Liver (tissue), 3 donors: ENCODE results near the gene TXNDC8.

Source experiments
- CTCF ChIP-seq: fragments of 150-350 bp; IDR thresholded peaks from 2 replicates; pipeline ENCODE4 v1.5.1; 2017; ENCODE audit warnings: improper control_type of control experiment, low read depth, low read length; ENCODE audit not compliant: missing input control
- EGR1 ChIP-seq, 2 donors: IDR thresholded peaks; 2 replicates each; pipeline ENCODE4 v1.6.1; 2016 to 2018; ENCODE audit warnings: antibody characterized with exemption in 2 of 2, low read depth in 2 of 2
- FOXA1 ChIP-seq: IDR thresholded peaks from 2 replicates; pipeline ENCODE4 v1.6.1; 2016; ENCODE audit warnings: antibody characterized with exemption
- GABPA ChIP-seq, 2 donors: IDR thresholded peaks in 1 of 2; conservative IDR thresholded peaks in 1 of 2; 2 replicates each; pipeline ENCODE4 v1.6.1; 2016; ENCODE audit warnings: antibody characterized with exemption in 2 of 2, mild to moderate bottlenecking in 1 of 2, moderate library complexity in 1 of 2
- JUND ChIP-seq, 2 donors: IDR thresholded peaks; 2 replicates each; pipeline ENCODE4 v1.6.1; 2016; ENCODE audit warnings: antibody characterized with exemption in 2 of 2
- MAX ChIP-seq: IDR thresholded peaks from 2 replicates; pipeline ENCODE4 v1.6.1; 2016; ENCODE audit warnings: antibody characterized with exemption
- RAD21 ChIP-seq, 2 donors: IDR thresholded peaks; 2 replicates each; pipeline ENCODE4 v1.6.1; 2016; ENCODE audit warnings: antibody characterized with exemption in 2 of 2, mild to moderate bottlenecking in 2 of 2
- RXRA ChIP-seq, 2 donors: IDR thresholded peaks; 2 replicates each; pipeline ENCODE4 v1.6.1; 2017 to 2018; ENCODE audit warnings: antibody characterized with exemption in 2 of 2, mild to moderate bottlenecking in 1 of 2
- SP1 ChIP-seq: IDR thresholded peaks from 2 replicates; pipeline ENCODE4 v1.6.1; 2018; ENCODE audit warnings: antibody characterized with exemption, mild to moderate bottlenecking
- TAF1 ChIP-seq: conservative IDR thresholded peaks from 2 replicates; pipeline ENCODE4 v1.6.1; 2016; ENCODE audit warnings: antibody characterized with exemption, mild to moderate bottlenecking
- YY1 ChIP-seq: IDR thresholded peaks from 2 replicates; pipeline ENCODE4 v1.6.1; 2016; ENCODE audit warnings: antibody characterized with exemption, mild to moderate bottlenecking
- TF ChIP-seq, protein P1 (sequence below): IDR thresholded peaks from 2 replicates; pipeline ENCODE4 v1.6.1; 2016; ENCODE audit warnings: antibody characterized with exemption, mild to moderate bottlenecking
- TF ChIP-seq, protein P2 (sequence below): IDR thresholded peaks from 2 replicates; pipeline ENCODE4 v1.6.1; 2016; ENCODE audit warnings: antibody characterized with exemption
- TF ChIP-seq, protein P3 (sequence below): IDR thresholded peaks from 2 replicates; pipeline ENCODE4 v1.6.1; 2016; ENCODE audit warnings: antibody characterized with exemption
- donor health status: healthy.
- donor health status: healthy.

DNA sequence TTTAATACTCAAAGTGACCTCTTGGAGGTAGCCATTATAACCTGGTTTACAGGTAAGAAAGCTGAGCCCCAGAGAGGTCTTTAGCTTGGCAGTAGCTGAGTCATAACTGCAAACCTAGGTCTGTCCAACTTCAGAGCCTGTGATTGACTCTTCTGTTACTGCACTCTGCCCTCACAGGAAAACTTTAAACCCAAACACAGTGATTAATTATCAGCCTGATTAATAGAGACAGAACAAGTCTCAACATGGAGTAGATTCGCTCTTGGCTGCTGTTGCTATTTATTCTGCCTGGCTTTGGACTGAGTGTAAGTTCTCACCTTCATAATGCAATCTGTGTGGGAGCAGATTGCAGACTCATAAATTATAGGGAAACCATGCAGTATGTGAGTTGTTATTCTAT lies 53.9 kb downstream of the TXNDC8 start:
- TF ChIP-seq MAX (no peak), CTCF (no peak), EGR1 (IDR thresholded peaks at IDR 0.05; ENCODE audit: low read depth in 2 of 2) (no peak), JUND (IDR thresholded peaks at IDR 0.05) (peak in 1 of 2 donors; percentile 42), RAD21 (IDR thresholded peaks at IDR 0.05) (no peak), YY1 (peak; percentile 27), SP1 (peak; percentile 39), TAF1 (no peak), GABPA (IDR thresholded peaks at IDR 0.05 in 1 of 2, conservative IDR thresholded peaks at IDR 0.05 in 1 of 2) (no peak), FOXA1 (no peak), RXRA (IDR thresholded peaks at IDR 0.05) (peak in 1 of 2 donors; percentile 40)
- TF ChIP-seq, protein P1, sequence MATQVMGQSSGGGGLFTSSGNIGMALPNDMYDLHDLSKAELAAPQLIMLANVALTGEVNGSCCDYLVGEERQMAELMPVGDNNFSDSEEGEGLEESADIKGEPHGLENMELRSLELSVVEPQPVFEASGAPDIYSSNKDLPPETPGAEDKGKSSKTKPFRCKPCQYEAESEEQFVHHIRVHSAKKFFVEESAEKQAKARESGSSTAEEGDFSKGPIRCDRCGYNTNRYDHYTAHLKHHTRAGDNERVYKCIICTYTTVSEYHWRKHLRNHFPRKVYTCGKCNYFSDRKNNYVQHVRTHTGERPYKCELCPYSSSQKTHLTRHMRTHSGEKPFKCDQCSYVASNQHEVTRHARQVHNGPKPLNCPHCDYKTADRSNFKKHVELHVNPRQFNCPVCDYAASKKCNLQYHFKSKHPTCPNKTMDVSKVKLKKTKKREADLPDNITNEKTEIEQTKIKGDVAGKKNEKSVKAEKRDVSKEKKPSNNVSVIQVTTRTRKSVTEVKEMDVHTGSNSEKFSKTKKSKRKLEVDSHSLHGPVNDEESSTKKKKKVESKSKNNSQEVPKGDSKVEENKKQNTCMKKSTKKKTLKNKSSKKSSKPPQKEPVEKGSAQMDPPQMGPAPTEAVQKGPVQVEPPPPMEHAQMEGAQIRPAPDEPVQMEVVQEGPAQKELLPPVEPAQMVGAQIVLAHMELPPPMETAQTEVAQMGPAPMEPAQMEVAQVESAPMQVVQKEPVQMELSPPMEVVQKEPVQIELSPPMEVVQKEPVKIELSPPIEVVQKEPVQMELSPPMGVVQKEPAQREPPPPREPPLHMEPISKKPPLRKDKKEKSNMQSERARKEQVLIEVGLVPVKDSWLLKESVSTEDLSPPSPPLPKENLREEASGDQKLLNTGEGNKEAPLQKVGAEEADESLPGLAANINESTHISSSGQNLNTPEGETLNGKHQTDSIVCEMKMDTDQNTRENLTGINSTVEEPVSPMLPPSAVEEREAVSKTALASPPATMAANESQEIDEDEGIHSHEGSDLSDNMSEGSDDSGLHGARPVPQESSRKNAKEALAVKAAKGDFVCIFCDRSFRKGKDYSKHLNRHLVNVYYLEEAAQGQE = no peak
- TF ChIP-seq, protein P2, sequence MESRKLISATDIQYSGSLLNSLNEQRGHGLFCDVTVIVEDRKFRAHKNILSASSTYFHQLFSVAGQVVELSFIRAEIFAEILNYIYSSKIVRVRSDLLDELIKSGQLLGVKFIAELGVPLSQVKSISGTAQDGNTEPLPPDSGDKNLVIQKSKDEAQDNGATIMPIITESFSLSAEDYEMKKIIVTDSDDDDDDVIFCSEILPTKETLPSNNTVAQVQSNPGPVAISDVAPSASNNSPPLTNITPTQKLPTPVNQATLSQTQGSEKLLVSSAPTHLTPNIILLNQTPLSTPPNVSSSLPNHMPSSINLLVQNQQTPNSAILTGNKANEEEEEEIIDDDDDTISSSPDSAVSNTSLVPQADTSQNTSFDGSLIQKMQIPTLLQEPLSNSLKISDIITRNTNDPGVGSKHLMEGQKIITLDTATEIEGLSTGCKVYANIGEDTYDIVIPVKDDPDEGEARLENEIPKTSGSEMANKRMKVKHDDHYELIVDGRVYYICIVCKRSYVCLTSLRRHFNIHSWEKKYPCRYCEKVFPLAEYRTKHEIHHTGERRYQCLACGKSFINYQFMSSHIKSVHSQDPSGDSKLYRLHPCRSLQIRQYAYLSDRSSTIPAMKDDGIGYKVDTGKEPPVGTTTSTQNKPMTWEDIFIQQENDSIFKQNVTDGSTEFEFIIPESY = no peak
- TF ChIP-seq, protein P3, sequence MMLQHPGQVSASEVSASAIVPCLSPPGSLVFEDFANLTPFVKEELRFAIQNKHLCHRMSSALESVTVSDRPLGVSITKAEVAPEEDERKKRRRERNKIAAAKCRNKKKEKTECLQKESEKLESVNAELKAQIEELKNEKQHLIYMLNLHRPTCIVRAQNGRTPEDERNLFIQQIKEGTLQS = no peak
